ENCODE measurements around the gene NSUN4.

Gene NSUN4

GRCh38 chr1:46406881-46407608 lies 66.4 kb downstream of the NSUN4 start:
- no peak for DNase-seq (ENCODE audit: low read depth)

- DNase-seq (ENCODE audit: low read depth): no peak
Observed at GRCh38 chr1:46407636-46408035, 67.0 kb downstream of the NSUN4 start.

- DNase-seq (ENCODE audit: low read depth): no peak
Observed at GRCh38 chr1:46408356-46409062, 67.9 kb downstream of the NSUN4 start.

GRCh38 chr1:46409063-46409372 lies 68.4 kb downstream of the NSUN4 start:
- DNase-seq (ENCODE audit: low read depth): no peak

- DNase-seq (ENCODE audit: low read depth): no peak
Observed at GRCh38 chr1:46410156-46411009, 69.8 kb downstream of the NSUN4 start.

- DNase-seq (ENCODE audit: low read depth): no peak
Observed at GRCh38 chr1:46411010-46411405, 70.4 kb downstream of the NSUN4 start.
